HL-60 (cell line): ENCODE measurements around the gene ZBTB46.

ENCODE experiments used
- GABPA ChIP-seq: IDR thresholded peaks from 2 replicates; pipeline ENCODE4 v1.6.1; 2012; ENCODE audit warnings: low read depth
- SPI1 ChIP-seq: IDR thresholded peaks from 2 replicates; pipeline ENCODE4 v1.6.1; 2012; ENCODE audit warnings: low read depth, mild to moderate bottlenecking, borderline replicate concordance
- TF ChIP-seq, protein P1 (sequence below): IDR thresholded peaks from one replicate; pipeline ENCODE4 v1.5.1; 2011; ENCODE audit warnings: low read length, control low read depth, inconsistent platforms; ENCODE audit not compliant: insufficient read depth

DNA sequence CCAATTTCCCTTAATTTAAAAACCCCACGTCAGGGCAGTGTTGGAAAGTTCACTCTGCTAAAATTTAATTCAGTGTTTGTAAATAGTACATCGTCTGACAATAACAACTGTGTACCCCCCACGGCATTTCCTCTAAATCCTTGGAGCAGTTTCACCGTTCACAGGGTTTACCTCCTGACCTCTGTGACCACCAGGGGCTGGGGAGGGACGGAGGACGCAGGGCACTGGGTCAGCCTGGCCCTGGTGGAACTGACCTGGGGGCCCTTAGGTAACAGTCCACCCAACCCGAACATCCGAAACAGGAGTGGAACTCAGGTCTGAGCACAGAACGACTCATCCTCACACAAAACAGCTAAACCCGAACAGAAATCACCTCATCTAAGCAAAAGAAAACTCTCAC, 2.1 kb downstream of the ZBTB46 start:
- TF ChIP-seq, protein P1, sequence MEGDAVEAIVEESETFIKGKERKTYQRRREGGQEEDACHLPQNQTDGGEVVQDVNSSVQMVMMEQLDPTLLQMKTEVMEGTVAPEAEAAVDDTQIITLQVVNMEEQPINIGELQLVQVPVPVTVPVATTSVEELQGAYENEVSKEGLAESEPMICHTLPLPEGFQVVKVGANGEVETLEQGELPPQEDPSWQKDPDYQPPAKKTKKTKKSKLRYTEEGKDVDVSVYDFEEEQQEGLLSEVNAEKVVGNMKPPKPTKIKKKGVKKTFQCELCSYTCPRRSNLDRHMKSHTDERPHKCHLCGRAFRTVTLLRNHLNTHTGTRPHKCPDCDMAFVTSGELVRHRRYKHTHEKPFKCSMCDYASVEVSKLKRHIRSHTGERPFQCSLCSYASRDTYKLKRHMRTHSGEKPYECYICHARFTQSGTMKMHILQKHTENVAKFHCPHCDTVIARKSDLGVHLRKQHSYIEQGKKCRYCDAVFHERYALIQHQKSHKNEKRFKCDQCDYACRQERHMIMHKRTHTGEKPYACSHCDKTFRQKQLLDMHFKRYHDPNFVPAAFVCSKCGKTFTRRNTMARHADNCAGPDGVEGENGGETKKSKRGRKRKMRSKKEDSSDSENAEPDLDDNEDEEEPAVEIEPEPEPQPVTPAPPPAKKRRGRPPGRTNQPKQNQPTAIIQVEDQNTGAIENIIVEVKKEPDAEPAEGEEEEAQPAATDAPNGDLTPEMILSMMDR = no peak
- TF ChIP-seq GABPA (no peak), SPI1 (no peak)
